ENCODE results near the gene TRIM29. TPM values are rescaled to one million over a fixed set of nuclear protein-coding genes. Genes with fewer than 3 reads are reported as not detected.
A peak's percentile ranks its signal among the peaks of the same experiment; 100 is the strongest.

TRIM29 gene
- total RNA-seq, 1 experiment from 2014 or later = 4.3 TPM

DNA sequence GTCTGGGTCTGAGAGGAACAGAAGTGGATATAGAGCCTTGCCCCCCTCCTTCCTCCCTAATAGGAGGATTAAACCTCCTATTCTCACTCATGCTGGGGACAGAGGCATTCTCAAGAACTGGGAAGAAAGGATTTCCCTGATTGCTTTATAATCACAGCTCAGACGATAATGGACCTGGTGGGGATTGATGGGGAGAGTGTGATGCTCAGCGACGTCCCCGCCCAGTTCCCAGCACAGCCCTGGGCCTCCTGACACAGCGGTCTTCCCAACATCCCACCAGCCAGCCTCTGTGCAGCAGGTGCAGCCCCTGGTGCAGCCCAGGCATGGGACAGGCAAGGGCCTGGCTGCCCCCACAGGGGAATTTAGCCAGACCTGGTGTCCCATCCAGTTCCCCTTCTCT is 28.4 kb downstream of the TRIM29 start:
- Histone ChIP-seq H3K4me3 (ENCODE audit: low read depth, low read length) (no peak overlapping the region), H3K9me3 (no peaks in the 10 kb centered on the region), H3K4me1 (peaks cover 4% of the 10 kb centered on the region; the same call in 1 of the 2 replicates), H3K36me3 (ENCODE audit: control insufficient read depth, insufficient read depth, low read length) (no peaks in the 10 kb centered on the region), H3K27me3 (replicated peaks; ENCODE audit: control insufficient read depth, insufficient read depth, low read length) (no peaks in the 10 kb centered on the region)
- H3K4me1 Mint-ChIP-seq (ENCODE audit: low read depth, unreplicated experiment) = no peaks in the 10 kb centered on the region
- no peaks in the 10 kb centered on the region for H3K9me3 Mint-ChIP-seq (ENCODE audit: unreplicated experiment)
- intact Hi-C loops (cut with micrococcal nuclease; ENCODE audit: unreplicated experiment) = loop anchor here (2.0 to 5.0 kb wide), 2 partner anchors 245 to 327 kb away; no protein-coding TSS in a partner anchor
- CTCF ChIA-PET = interaction anchor here (0.6 to 2.5 kb wide), 5 partner anchors 9 to 513 kb away, joined by 3 to 25 read pairs (median 12); partner anchors contain the start of gene NECTIN1
- POLR2A ChIA-PET = no interaction called here
- TF ChIP-seq, protein P1, sequence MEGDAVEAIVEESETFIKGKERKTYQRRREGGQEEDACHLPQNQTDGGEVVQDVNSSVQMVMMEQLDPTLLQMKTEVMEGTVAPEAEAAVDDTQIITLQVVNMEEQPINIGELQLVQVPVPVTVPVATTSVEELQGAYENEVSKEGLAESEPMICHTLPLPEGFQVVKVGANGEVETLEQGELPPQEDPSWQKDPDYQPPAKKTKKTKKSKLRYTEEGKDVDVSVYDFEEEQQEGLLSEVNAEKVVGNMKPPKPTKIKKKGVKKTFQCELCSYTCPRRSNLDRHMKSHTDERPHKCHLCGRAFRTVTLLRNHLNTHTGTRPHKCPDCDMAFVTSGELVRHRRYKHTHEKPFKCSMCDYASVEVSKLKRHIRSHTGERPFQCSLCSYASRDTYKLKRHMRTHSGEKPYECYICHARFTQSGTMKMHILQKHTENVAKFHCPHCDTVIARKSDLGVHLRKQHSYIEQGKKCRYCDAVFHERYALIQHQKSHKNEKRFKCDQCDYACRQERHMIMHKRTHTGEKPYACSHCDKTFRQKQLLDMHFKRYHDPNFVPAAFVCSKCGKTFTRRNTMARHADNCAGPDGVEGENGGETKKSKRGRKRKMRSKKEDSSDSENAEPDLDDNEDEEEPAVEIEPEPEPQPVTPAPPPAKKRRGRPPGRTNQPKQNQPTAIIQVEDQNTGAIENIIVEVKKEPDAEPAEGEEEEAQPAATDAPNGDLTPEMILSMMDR (IDR thresholded peaks at IDR 0.05; ENCODE audit: insufficient read depth in 1 of 2, low read depth in 1 of 2, low read length in 1 of 2, severe bottlenecking in 1 of 2, unreplicated experiment in 1 of 2) = no peak
- H3K36me3 Mint-ChIP-seq (ENCODE audit: insufficient read depth, unreplicated experiment) = no peaks in the 10 kb centered on the region
- no peak for DNase-seq
- no peak overlapping the region for H3K27ac Mint-ChIP-seq (ENCODE audit: unreplicated experiment)
- H3K4me3 Mint-ChIP-seq (ENCODE audit: unreplicated experiment) = no peak overlapping the region
- BruUV-seq (replicated peaks) = no TSS peak
- peaks cover 21% of the 10 kb centered on the region for H3K27me3 Mint-ChIP-seq (ENCODE audit: insufficient read depth, unreplicated experiment)

DNA sequence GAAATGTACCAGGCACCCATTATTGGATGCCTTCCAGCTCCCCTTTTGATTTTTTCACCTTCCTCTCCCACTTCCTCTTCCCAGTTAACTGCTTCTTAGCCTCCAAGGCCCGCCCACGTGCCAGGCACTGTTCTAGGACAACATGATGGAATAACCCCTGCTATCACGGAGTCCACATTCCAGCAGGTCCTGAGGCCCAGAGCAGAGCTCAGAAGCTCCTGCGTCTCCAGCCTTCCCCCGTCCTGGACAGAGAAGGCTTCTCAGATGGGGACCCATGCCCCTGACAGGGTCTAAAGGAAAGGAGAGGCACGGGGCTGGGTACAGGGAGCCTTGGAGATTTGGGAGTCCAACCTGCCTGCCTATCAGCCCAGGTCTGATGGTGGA is 29.1 kb downstream of the TRIM29 start:
- Histone ChIP-seq H3K36me3 (ENCODE audit: control insufficient read depth, insufficient read depth, low read length) (no peaks in the 10 kb centered on the region), H3K27me3 (replicated peaks; ENCODE audit: control insufficient read depth, insufficient read depth, low read length) (no peaks in the 10 kb centered on the region), H3K4me3 (ENCODE audit: low read depth, low read length) (no peak overlapping the region), H3K9me3 (no peaks in the 10 kb centered on the region), H3K4me1 (peaks cover 4% of the 10 kb centered on the region; the same call in 1 of the 2 replicates)
- Mint-ChIP-seq H3K27me3 (ENCODE audit: insufficient read depth, unreplicated experiment) (peaks cover 17% of the 10 kb centered on the region), H3K4me3 (ENCODE audit: unreplicated experiment) (no peak overlapping the region), H3K4me1 (ENCODE audit: low read depth, unreplicated experiment) (no peaks in the 10 kb centered on the region), H3K9me3 (ENCODE audit: unreplicated experiment) (no peaks in the 10 kb centered on the region), H3K27ac (ENCODE audit: unreplicated experiment) (no peak overlapping the region), H3K36me3 (ENCODE audit: insufficient read depth, unreplicated experiment) (no peaks in the 10 kb centered on the region)
- intact Hi-C loops (cut with micrococcal nuclease; ENCODE audit: unreplicated experiment) = loop anchor here (1.0 to 5.0 kb wide), 8 partner anchors 95 to 627 kb away; partner anchors contain the start of gene NECTIN1
- ChIA-PET POLR2A (no interaction called here), CTCF (interaction anchor here (0.5 to 2.5 kb wide), 22 partner anchors 8 to 728 kb away, joined by 3 to 25 read pairs (median 4); partner anchors contain the start of genes NECTIN1 and USP2)
- BruUV-seq (replicated peaks) = no TSS peak
- TF ChIP-seq, protein P1 (IDR thresholded peaks at IDR 0.05; ENCODE audit: insufficient read depth in 1 of 2, low read depth in 1 of 2, low read length in 1 of 2, severe bottlenecking in 1 of 2, unreplicated experiment in 1 of 2) = no peak
- no peak for DNase-seq

DNA sequence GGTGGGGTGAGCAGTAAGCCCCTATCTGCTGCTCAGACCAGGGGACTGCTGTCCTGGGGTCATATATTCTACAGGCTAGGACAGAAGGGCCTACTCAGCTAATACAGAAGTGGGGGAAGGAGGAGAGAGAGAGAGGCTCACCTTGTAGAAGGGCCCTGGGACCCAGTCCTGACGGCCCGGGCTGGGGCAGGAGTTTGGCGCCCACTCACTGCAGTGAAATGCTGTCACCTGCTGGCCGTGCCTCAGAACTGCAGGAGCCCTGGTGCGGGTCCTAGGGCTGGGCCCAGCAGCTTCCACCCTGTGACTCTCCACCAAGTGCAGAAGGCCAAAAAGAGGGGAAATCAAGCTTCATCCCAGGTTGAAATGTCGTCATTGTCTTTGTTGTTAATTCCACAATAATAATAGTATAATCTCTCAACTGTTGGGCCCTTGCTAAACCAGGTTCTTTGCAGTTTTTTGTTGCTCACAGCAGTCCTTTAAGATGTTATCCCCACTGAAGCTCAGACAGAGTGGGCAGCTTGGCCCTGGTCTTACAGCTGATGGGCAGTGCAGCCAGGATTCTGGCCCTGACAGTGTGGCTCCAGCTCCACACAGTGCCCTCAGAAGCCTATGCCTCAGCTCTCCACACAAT is 29.6 kb downstream of the TRIM29 start:
- H3K4me3 ChIP-seq (ENCODE audit: low read depth, low read length) = no peak overlapping the region
- TF ChIP-seq, protein P1 (IDR thresholded peaks at IDR 0.05; ENCODE audit: insufficient read depth in 1 of 2, low read depth in 1 of 2, low read length in 1 of 2, severe bottlenecking in 1 of 2, unreplicated experiment in 1 of 2) = peak; percentile 100
- ChIA-PET CTCF (interaction anchor here (0.5 to 2.5 kb wide), 23 partner anchors 9 to 727 kb away, joined by 3 to 25 read pairs (median 4); partner anchors contain the start of genes NECTIN1 and USP2), POLR2A (no interaction called here)
- Mint-ChIP-seq H3K4me1 (ENCODE audit: low read depth, unreplicated experiment) (no peaks in the 10 kb centered on the region), H3K27ac (ENCODE audit: unreplicated experiment) (no peak overlapping the region), H3K36me3 (ENCODE audit: insufficient read depth, unreplicated experiment) (no peaks in the 10 kb centered on the region), H3K27me3 (ENCODE audit: insufficient read depth, unreplicated experiment) (peaks cover 17% of the 10 kb centered on the region), H3K9me3 (ENCODE audit: unreplicated experiment) (no peaks in the 10 kb centered on the region), H3K4me3 (ENCODE audit: unreplicated experiment) (no peak overlapping the region)
- peaks cover 4% of the 10 kb centered on the region; the same call in 1 of the 2 replicates for H3K4me1 ChIP-seq
- H3K27me3 ChIP-seq (replicated peaks; ENCODE audit: control insufficient read depth, insufficient read depth, low read length) = no peaks in the 10 kb centered on the region
- H3K9me3 ChIP-seq = no peaks in the 10 kb centered on the region
- intact Hi-C loops (cut with micrococcal nuclease; ENCODE audit: unreplicated experiment) = loop anchor here (1.0 to 5.0 kb wide), 8 partner anchors 95 to 627 kb away; partner anchors contain the start of gene NECTIN1
- BruUV-seq (replicated peaks) = no TSS peak
- H3K36me3 ChIP-seq (ENCODE audit: control insufficient read depth, insufficient read depth, low read length) = no peaks in the 10 kb centered on the region
- DNase-seq = peak; percentile 78 to 91

Measured in Caco-2 (cell line).